VCaP (cell line): ENCODE data around the gene GNAT1.

Experiments used
- H3K27ac ChIP-seq: fragments of 450-650 bp; 2 replicates; pipeline ENCODE4 v1.5.1; 2017
- CTCF ChIP-seq: fragments of 450-650 bp; conservative IDR thresholded peaks from 2 replicates; pipeline ENCODE4 v1.5.1; 2017; ENCODE audit warnings: mild to moderate bottlenecking, moderate library complexity

GNAT1 gene

GRCh38 chr3:50227390-50228183, 36.2 kb downstream of the GNAT1 start:
- peak; percentile 96 for TF ChIP-seq CTCF
- H3K27ac ChIP-seq = peak overlapping the region; percentile 82

GRCh38 chr3:50228184-50228763, 36.9 kb downstream of the GNAT1 start:
- H3K27ac ChIP-seq = peak overlapping the region; percentile 82

- H3K27ac ChIP-seq = no peak overlapping the region
Measured at GRCh38 chr3:50229490-50229889, 38.1 kb downstream of the GNAT1 start.

GRCh38 chr3:50230104-50230793, 38.8 kb downstream of the GNAT1 start:
- TF ChIP-seq CTCF = no peak

More at GRCh38 chr3:50229490-50229889, 38.1 kb downstream of the GNAT1 start:
- no peak for TF ChIP-seq CTCF

GRCh38 chr3:50230794-50231125, 39.4 kb downstream of the GNAT1 start:
- H3K27ac ChIP-seq = no peak overlapping the region
- TF ChIP-seq CTCF = no peak

More at GRCh38 chr3:50230104-50230793, 38.8 kb downstream of the GNAT1 start:
- no peak overlapping the region for H3K27ac ChIP-seq

GRCh38 chr3:50231581-50231980, 40.2 kb downstream of the GNAT1 start:
- no peak for TF ChIP-seq CTCF

GRCh38 chr3:50232303-50232702, 40.9 kb downstream of the GNAT1 start:
- TF ChIP-seq CTCF = no peak
- H3K27ac ChIP-seq = no peak overlapping the region

More at GRCh38 chr3:50231581-50231980, 40.2 kb downstream of the GNAT1 start:
- H3K27ac ChIP-seq = no peak overlapping the region
